Stimulated activated naive CD8-positive, alpha-beta T cell treated with anti-CD3 and anti-CD28 coated beads, Interleukin-15, amount 100 ng/mL, for 72 hours (primary cell): ENCODE results near the gene CACNA1A.

Experiments
- ATAC-seq: fragments of 150-1000 bp; cut with Tn5 transposase; 2 replicates; pipeline ENCODE4 v1.10.0; 2021; ENCODE audit warnings: mild to moderate bottlenecking, moderate library complexity
- DNase-seq, 2 donors: peaks; one replicate each; pipeline ENCODE4 v3.0.0; 2021 to 2022
- H3K27ac Mint-ChIP-seq, 2 donors: one replicate each; pipeline ENCODE4 v1.8.0; 2022; ENCODE audit warnings: mild to moderate bottlenecking in 2 of 2, mixed read lengths in 2 of 2, moderate library complexity in 2 of 2
- H3K27me3 Mint-ChIP-seq: one replicate; pipeline ENCODE4 v1.8.0; 2022; ENCODE audit warnings: mixed read lengths
- H3K4me1 Mint-ChIP-seq: one replicate; pipeline ENCODE4 v1.8.0; 2022; ENCODE audit warnings: mild to moderate bottlenecking, mixed read lengths
- H3K4me3 Mint-ChIP-seq, 2 donors: one replicate each; pipeline ENCODE4 v1.8.0; 2022; ENCODE audit warnings: mild to moderate bottlenecking in 2 of 2, mixed read lengths in 2 of 2, moderate library complexity in 1 of 2
- H3K9me3 Mint-ChIP-seq, 2 donors: one replicate each; pipeline ENCODE4 v1.8.0; 2022; ENCODE audit warnings: mixed read lengths in 2 of 2

CACNA1A gene

GRCh38 chr19:13238891-13239534 is 267.3 kb downstream of the CACNA1A start:
- ATAC-seq (no peak), DNase-seq (no peak)
- Mint-ChIP-seq H3K4me3 (no peak overlapping the region), H3K27me3 (no peaks in the 10 kb centered on the region), H3K27ac (no peak overlapping the region), H3K4me1 (peaks cover 35% of the 10 kb centered on the region), H3K9me3 (peaks cover 5 to 10% of the 10 kb centered on the region in 2 donors)

GRCh38 chr19:13234518-13234917 is 271.8 kb downstream of the CACNA1A start:
- H3K27ac Mint-ChIP-seq: peak overlapping the region; percentile 36 to 94
- H3K27me3 Mint-ChIP-seq: no peaks in the 10 kb centered on the region
- peaks cover 5 to 10% of the 10 kb centered on the region in 2 donors for H3K9me3 Mint-ChIP-seq
- ATAC-seq (peak; percentile 87), DNase-seq (peak; percentile 69 to 76)
- peak overlapping the region; percentile 51 to 79 for H3K4me3 Mint-ChIP-seq
- peaks cover 15% of the 10 kb centered on the region for H3K4me1 Mint-ChIP-seq

DNA sequence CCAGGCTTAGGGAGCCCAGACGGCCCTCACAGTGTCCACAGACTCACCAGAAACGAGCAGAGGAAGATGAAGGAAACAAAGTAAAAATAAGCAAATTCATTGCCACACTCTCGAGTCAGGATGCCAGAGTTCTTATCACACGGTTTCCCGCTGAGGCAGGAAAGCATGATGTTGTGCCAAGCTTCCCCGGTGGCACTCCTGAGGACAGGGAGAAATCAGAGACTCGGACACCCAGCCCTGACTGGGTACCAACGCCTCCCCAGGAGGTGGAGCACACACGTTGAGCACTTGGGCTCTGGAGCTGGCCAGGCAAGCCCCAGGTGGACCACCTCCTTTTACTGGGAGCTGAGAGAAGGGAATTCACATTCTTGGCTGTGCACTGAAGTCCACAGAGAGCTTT is 274.6 kb downstream of the CACNA1A start:
- DNase-seq (no peak), ATAC-seq (no peak)
- no peaks in the 10 kb centered on the region for H3K27me3 Mint-ChIP-seq
- no peak overlapping the region for H3K27ac Mint-ChIP-seq
- H3K4me1 Mint-ChIP-seq: peaks cover 15% of the 10 kb centered on the region
- H3K9me3 Mint-ChIP-seq: peaks cover 5 to 10% of the 10 kb centered on the region in 2 donors
- H3K4me3 Mint-ChIP-seq: no peak overlapping the region

- ATAC-seq (no peak), DNase-seq (no peak)
- no peaks in the 10 kb centered on the region for H3K9me3 Mint-ChIP-seq
- H3K4me3 Mint-ChIP-seq: no peak overlapping the region
- H3K4me1 Mint-ChIP-seq: peaks cover 1% of the 10 kb centered on the region
- peak overlapping the region in 1 of 2 donors; percentile 5 for H3K27ac Mint-ChIP-seq
- H3K27me3 Mint-ChIP-seq: no peaks in the 10 kb centered on the region
These were observed 277.0 kb downstream of the CACNA1A start for GRCh38 chr19:13229246-13229645.

- peak overlapping the region in 1 of 2 donors; percentile 39 for H3K27ac Mint-ChIP-seq
- H3K9me3 Mint-ChIP-seq: no peaks in the 10 kb centered on the region
- no peak overlapping the region for H3K4me3 Mint-ChIP-seq
- no peaks in the 10 kb centered on the region for H3K4me1 Mint-ChIP-seq
- DNase-seq: no peak
- H3K27me3 Mint-ChIP-seq: no peaks in the 10 kb centered on the region
- ATAC-seq: no peak
These were observed 277.7 kb downstream of the CACNA1A start for GRCh38 chr19:13228561-13228960.

DNA sequence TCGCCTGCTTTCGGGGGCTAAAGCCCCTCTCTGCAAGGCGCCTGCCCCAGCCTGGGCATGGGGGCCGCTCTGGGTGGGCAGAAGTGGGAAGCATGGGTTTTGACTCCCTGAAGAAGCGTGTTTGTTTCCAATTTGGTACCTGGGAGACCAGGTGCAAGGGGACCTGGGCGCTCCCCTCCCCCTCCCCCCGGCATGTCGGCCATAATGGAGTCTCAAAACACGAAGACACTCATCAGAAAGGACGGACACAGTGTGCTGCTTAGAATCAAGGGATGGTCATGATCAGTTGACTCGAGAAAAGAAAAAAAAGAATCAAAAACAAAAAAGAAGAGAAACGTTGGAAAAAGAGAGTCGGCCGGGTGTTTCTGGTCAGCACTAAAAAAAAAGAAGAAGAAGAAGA is 279.3 kb downstream of the CACNA1A start:
- Mint-ChIP-seq H3K27me3 (no peaks in the 10 kb centered on the region), H3K4me1 (no peaks in the 10 kb centered on the region), H3K9me3 (no peaks in the 10 kb centered on the region), H3K4me3 (no peak overlapping the region), H3K27ac (peak overlapping the region; percentile 1 to 30)
- ATAC-seq (no peak), DNase-seq (no peak)

DNA sequence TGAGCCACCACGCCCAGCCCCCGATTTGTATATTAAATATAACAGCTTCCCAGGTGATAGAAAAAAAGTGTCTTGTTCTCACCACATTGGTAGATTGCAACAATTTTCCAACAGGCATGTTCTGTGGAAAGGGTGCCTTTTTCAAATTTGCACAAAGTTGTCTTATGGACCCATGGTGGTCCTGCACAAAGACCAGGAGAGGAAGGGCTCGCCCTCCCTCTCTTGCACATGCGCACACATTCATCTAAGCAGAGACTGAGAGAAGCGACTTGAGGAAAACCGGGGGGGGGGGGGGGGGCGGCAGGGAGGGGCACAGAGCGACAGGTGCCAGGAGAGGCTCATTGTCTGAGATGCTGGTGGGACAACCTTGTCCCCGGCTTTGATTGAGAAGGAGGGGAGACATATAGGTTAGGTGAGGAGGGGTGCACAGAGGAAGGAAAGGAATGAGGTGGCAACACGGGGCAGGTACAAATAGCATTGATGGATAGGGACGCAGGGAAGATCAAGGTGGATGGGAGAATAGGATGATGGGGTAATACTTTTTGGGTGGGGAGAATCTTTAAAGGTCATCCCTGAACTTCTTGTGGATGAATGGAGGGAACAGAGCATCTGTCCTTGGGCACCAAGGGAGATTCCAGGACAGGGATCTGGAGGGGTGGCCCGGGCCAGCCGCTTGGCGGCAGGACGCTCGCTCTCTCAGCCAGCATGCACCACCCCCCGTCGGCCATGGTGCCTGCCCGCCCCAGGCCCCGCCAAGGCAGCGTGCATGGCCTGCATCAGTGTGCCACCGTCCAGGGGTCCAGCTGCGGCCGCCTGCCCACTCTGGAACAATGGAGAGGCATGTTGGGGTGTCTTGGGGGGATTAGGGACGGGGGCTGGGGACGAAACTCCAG is 280.1 kb downstream of the CACNA1A start:
- H3K27ac Mint-ChIP-seq: no peak overlapping the region
- no peaks in the 10 kb centered on the region for H3K27me3 Mint-ChIP-seq
- ATAC-seq: no peak
- DNase-seq: no peak
- no peaks in the 10 kb centered on the region for H3K9me3 Mint-ChIP-seq
- H3K4me3 Mint-ChIP-seq: no peak overlapping the region
- peaks cover 5% of the 10 kb centered on the region for H3K4me1 Mint-ChIP-seq

DNA sequence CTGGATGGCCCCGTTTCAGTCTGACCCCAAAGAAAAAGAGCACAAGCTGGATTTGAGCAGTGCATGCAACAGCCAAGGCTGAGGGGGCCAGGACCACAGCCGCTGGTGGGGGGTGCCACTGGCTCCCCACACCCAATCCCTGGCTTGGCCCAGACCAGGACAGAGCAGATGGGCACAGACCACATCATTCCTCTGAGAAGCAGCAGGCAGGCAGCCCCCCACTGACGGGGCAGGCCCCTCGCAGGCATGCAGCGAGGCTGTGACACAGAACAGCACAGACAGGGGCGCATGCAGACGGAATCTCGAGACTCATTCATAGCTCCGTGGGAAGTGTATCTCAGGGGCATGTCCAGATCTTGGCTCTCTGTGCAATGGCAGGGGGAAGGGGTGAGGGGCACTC is 281.2 kb downstream of the CACNA1A start:
- DNase-seq (no peak), ATAC-seq (no peak)
- no peak overlapping the region for H3K27ac Mint-ChIP-seq
- H3K4me1 Mint-ChIP-seq: peaks cover 11% of the 10 kb centered on the region
- no peaks in the 10 kb centered on the region for H3K27me3 Mint-ChIP-seq
- H3K4me3 Mint-ChIP-seq: no peak overlapping the region
- no peaks in the 10 kb centered on the region for H3K9me3 Mint-ChIP-seq

DNA sequence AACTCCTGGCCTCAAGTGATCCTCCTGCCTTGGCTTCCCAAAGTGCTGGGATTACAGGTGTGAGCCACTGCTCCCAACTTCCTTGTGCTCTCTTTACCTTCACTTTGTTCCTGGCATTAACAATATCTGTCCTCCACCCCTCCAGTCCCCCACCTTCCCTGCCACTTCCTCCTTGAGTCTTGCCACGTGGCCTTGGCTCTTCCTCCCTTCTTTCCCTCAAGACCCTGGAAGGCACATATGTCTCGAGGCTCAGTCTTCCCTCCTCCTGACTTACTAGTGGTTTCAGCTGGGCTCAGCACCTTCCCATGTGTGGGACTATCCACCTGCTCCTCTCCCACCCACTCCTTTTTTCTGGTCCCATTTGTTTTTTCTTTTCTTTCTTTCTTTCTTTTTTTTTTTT is 285.4 kb downstream of the CACNA1A start:
- Mint-ChIP-seq H3K4me1 (peaks cover 24% of the 10 kb centered on the region), H3K27ac (no peak overlapping the region), H3K27me3 (no peaks in the 10 kb centered on the region), H3K4me3 (no peak overlapping the region), H3K9me3 (no peaks in the 10 kb centered on the region)
- DNase-seq: no peak
- no peak for ATAC-seq

DNA sequence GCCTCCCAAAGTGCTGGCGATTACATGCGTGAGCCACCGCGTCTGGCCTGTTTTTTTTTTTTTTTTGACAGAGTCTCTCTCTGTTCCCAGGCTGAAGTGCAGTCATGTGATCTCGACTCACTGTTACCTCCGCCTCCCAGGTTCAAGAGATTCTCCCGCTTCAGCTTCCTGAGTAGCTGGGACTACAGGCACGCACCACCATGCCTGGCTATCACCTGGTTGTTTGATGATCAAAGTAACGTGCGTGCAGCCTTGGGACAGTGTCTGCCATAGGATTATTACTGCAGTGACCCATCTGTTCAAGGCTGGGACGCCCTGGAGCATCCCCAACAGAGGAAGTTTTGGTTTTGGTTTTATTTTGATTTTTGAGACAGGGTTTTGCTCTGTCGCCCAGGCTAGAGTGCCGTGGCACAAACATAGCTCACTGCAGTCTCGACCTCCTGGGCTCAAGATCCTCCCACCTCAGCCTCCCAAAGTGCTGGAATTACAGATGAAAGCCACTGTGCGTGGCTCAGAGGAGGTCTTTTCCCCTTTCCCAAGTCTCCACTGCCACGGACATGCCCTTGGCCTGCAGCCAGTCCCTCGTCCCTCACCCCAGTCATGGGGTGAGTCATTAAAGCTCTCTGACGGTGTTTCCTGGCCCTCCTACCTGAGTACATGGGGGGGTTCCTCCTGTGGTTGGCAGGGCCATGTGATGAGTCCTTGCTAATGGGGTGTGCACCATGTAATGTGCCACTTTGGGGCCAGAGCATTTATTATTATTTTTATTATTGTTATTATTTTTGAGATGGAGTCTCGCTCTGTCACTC is 290.5 kb downstream of the CACNA1A start:
- ATAC-seq (peak; percentile 44), DNase-seq (no peak)
- H3K4me3 Mint-ChIP-seq: peak overlapping the region; percentile 44 to 64
- H3K9me3 Mint-ChIP-seq: no peaks in the 10 kb centered on the region
- no peaks in the 10 kb centered on the region for H3K27me3 Mint-ChIP-seq
- H3K27ac Mint-ChIP-seq: peak overlapping the region in 1 of 2 donors; percentile 82
- peaks cover 45% of the 10 kb centered on the region for H3K4me1 Mint-ChIP-seq

DNA sequence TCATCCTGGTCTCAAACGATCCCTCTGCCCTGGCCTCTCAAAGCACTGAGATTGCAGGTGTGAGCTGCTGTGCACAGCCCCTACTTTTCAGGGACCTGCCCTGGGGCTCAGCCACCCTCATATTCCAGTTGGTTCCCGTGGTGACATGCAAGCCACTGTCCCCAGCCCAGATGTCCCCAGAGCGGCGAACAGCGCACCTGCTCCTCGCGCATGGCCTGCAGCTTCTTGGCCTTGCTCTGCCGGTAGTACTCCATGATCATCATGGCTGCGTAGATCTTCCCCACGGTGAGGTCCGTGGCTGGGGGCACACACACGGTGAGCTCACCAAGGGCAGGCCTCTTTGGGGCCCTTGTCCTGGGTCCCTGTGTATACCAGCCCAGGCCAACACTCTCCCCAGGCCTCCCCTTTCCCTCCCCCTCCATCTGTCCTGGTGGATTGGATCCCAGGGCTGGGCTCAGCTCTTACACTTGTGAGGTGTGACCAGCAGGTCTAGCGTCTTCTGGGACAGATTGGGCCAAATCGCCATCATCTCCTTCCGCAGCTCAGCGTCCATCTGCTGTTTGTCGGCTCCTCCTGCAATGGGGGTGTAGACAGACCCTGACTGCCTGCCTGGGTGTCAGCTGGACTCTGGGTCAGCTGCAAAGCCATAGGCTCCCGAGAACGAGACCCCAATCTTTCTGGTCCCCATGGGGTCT is 292.1 kb downstream of the CACNA1A start:
- H3K4me3 Mint-ChIP-seq: no peak overlapping the region
- no peak for DNase-seq

DNA sequence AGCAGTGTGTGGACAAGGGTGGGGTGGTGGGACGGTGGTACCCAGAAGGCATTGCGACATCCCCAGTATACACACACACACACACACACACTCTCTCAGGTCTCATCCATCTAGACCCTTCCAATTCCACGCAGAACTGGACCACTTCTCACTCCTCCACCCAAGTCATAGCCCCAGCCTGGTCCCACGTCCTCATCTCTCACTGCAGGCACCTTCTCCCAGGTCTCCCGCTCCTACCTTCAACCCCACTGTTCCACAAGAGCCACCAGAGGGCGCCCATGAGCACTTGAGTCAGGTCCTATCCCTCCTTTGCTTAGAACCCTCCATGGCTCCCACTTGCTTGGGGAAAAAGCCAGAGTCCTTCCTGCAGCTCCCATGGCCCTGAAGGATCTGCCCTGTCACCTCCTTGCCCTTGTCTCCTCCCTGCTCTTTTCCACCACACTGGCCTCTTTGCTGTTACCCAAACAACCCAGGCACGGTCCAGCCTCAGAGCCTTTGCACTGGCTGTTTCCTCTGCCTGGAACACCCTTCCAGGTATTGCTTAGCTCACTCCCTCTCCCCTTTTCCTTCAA is 293.4 kb downstream of the CACNA1A start:
- Mint-ChIP-seq H3K9me3 (no peaks in the 10 kb centered on the region), H3K27ac (no peak overlapping the region), H3K4me3 (no peak overlapping the region), H3K4me1 (peaks cover 71% of the 10 kb centered on the region), H3K27me3 (no peaks in the 10 kb centered on the region)
- ATAC-seq (peak; percentile 55), DNase-seq (peak; percentile 68 to 75)

More for the DNA sequence above, 292.1 kb downstream of the CACNA1A start:
- no peak for ATAC-seq
- H3K9me3 Mint-ChIP-seq: no peaks in the 10 kb centered on the region
- H3K27me3 Mint-ChIP-seq: no peaks in the 10 kb centered on the region
- H3K27ac Mint-ChIP-seq: no peak overlapping the region
- peaks cover 59% of the 10 kb centered on the region for H3K4me1 Mint-ChIP-seq

- Mint-ChIP-seq H3K27me3 (no peaks in the 10 kb centered on the region), H3K27ac (peak overlapping the region in 1 of 2 donors; percentile 39), H3K4me3 (no peak overlapping the region), H3K4me1 (peaks cover 66% of the 10 kb centered on the region), H3K9me3 (no peaks in the 10 kb centered on the region)
- ATAC-seq (no peak), DNase-seq (no peak)
These were observed 294.6 kb downstream of the CACNA1A start for GRCh38 chr19:13211426-13212308.

DNA sequence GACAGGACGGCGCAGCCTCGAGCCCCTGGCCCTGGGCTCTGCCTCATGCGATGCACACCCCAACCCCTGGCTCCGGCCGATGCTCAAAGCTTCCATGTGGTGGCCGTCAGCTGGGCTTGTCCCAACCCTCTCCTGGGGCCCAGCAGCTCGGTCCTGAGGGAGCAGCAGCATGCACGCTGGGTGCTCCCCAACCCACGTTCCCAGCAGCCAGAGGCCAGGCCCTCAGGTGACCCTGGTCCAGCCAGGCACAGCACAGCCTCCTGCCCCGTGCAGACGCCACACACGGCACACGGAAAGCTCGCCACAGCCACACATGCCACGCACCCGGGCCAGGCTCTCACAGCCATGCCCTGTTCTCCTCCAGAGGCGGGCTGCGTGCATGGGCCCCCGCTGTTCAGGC is 295.3 kb downstream of the CACNA1A start:
- Mint-ChIP-seq H3K27ac (no peak overlapping the region), H3K9me3 (no peaks in the 10 kb centered on the region), H3K4me1 (peaks cover 60% of the 10 kb centered on the region), H3K27me3 (no peaks in the 10 kb centered on the region), H3K4me3 (no peak overlapping the region)
- no peak for ATAC-seq
- DNase-seq: no peak
